Measurements from ENCODE around the gene BRMS1L. TPM values are rescaled to one million over a fixed set of nuclear protein-coding genes. Genes with fewer than 3 reads are reported as not detected.

The BRMS1L gene
- polyA plus RNA-seq, 1 donor (not counting 4 experiments of a cell fraction or from before 2014, with no cell fraction given): 12.0 TPM

GRCh38 chr14:35910191-35910590, 84.1 kb downstream of the BRMS1L start:
- no peak overlapping the region for H3K9ac ChIP-seq (ENCODE audit: control insufficient read depth, extremely low read depth, insufficient read depth, low read length)
- H3K27me3 ChIP-seq (ENCODE audit: control insufficient read depth, extremely low read depth, insufficient read depth, low read length): no peaks in the 10 kb centered on the region
- no peaks in the 10 kb centered on the region for H3K9me1 ChIP-seq (ENCODE audit: control insufficient read depth, extremely low read depth, insufficient read depth, low read length)
- no peaks in the 10 kb centered on the region for H3K36me3 ChIP-seq (ENCODE audit: control insufficient read depth in 2 of 2, extremely low read depth in 1 of 2, insufficient read depth in 2 of 2, low read length in 2 of 2)
- no peak overlapping the region for H3K27ac ChIP-seq (ENCODE audit: control insufficient read depth, insufficient read depth, low read length)
- FAIRE-seq (no peak), DNase-seq (ENCODE audit: low read depth, low spot score) (no peak)
- H2AFZ ChIP-seq (ENCODE audit: control insufficient read depth, low read length): no peak overlapping the region
- H3K4me1 ChIP-seq (ENCODE audit: control insufficient read depth, extremely low read depth, insufficient read depth, low read length): no peaks in the 10 kb centered on the region
- H3K79me2 ChIP-seq (ENCODE audit: control insufficient read depth, insufficient read depth, low read length): no peaks in the 10 kb centered on the region
- no peaks in the 10 kb centered on the region for H3K9me3 ChIP-seq (ENCODE audit: control insufficient read depth, low read depth, low read length)
- H4K20me1 ChIP-seq (ENCODE audit: control insufficient read depth, extremely low read depth, insufficient read depth, low read length): no peaks in the 10 kb centered on the region
- no peak overlapping the region for H3K4me2 ChIP-seq (ENCODE audit: control insufficient read depth, extremely low read depth, insufficient read depth, low read depth, low read length)
- TF ChIP-seq CTCF (optimal IDR thresholded peaks at IDR 0.05 in 1 of 3, IDR thresholded peaks at IDR 0.05 in 1 of 3, conservative IDR thresholded peaks at IDR 0.05 in 1 of 3; ENCODE audit: extremely low read depth in 1 of 3, insufficient read depth in 2 of 3, low read length in 3 of 3) (no peak), EZH2 (IDR thresholded peaks at IDR 0.05; ENCODE audit: low read length) (no peak)
- H3K4me3 ChIP-seq (ENCODE audit: control insufficient read depth in 2 of 3, extremely low read depth in 1 of 3, insufficient read depth in 2 of 3, low read depth in 1 of 3, low read length in 3 of 3): no peak overlapping the region
- dilution Hi-C loops (cut with MboI; ENCODE audit: extremely low pct_ligation_motif_present, low sequenced_read_pairs): no loop called here

GRCh38 chr14:35911097-35911496, 85.0 kb downstream of the BRMS1L start:
- no peaks in the 10 kb centered on the region for H3K9me1 ChIP-seq (ENCODE audit: control insufficient read depth, extremely low read depth, insufficient read depth, low read length)
- TF ChIP-seq EZH2 (IDR thresholded peaks at IDR 0.05; ENCODE audit: low read length) (no peak), CTCF (optimal IDR thresholded peaks at IDR 0.05 in 1 of 3, IDR thresholded peaks at IDR 0.05 in 1 of 3, conservative IDR thresholded peaks at IDR 0.05 in 1 of 3; ENCODE audit: extremely low read depth in 1 of 3, insufficient read depth in 2 of 3, low read length in 3 of 3) (no peak)
- no peak overlapping the region for H3K27ac ChIP-seq (ENCODE audit: control insufficient read depth, insufficient read depth, low read length)
- H4K20me1 ChIP-seq (ENCODE audit: control insufficient read depth, extremely low read depth, insufficient read depth, low read length): no peaks in the 10 kb centered on the region
- no peak for DNase-seq (ENCODE audit: low read depth, low spot score)
- H3K4me3 ChIP-seq (ENCODE audit: control insufficient read depth in 2 of 3, extremely low read depth in 1 of 3, insufficient read depth in 2 of 3, low read depth in 1 of 3, low read length in 3 of 3): no peak overlapping the region
- no peak overlapping the region for H2AFZ ChIP-seq (ENCODE audit: control insufficient read depth, low read length)
- H3K36me3 ChIP-seq (ENCODE audit: control insufficient read depth in 2 of 2, extremely low read depth in 1 of 2, insufficient read depth in 2 of 2, low read length in 2 of 2): no peaks in the 10 kb centered on the region
- H3K27me3 ChIP-seq (ENCODE audit: control insufficient read depth, extremely low read depth, insufficient read depth, low read length): no peaks in the 10 kb centered on the region
- no peak for FAIRE-seq
- dilution Hi-C loops (cut with MboI; ENCODE audit: extremely low pct_ligation_motif_present, low sequenced_read_pairs): no loop called here
- no peak overlapping the region for H3K4me2 ChIP-seq (ENCODE audit: control insufficient read depth, extremely low read depth, insufficient read depth, low read depth, low read length)
- no peaks in the 10 kb centered on the region for H3K9me3 ChIP-seq (ENCODE audit: control insufficient read depth, low read depth, low read length)
- no peak overlapping the region for H3K9ac ChIP-seq (ENCODE audit: control insufficient read depth, extremely low read depth, insufficient read depth, low read length)
- H3K4me1 ChIP-seq (ENCODE audit: control insufficient read depth, extremely low read depth, insufficient read depth, low read length): no peaks in the 10 kb centered on the region
- no peaks in the 10 kb centered on the region for H3K79me2 ChIP-seq (ENCODE audit: control insufficient read depth, insufficient read depth, low read length)
